ENCODE measurements around the gene ATG16L1.

The ATG16L1 gene

GRCh38 chr2:233211548-233211895, 40.0 kb upstream of the ATG16L1 start:
- WGBS, 2 experiments, result 90 to 92% methylated on average over 3 of the region's 3 CpGs
- Histone ChIP-seq H3K9me3 (ENCODE audit: control insufficient read depth, low read length) (no peaks in the 10 kb centered on the region), H3K27ac (ENCODE audit: insufficient read depth, low read depth, low read length, poor library complexity, severe bottlenecking) (no peak overlapping the region), H3K4me3 (ENCODE audit: insufficient read depth, low read depth, low read length) (no peak overlapping the region), H3K36me3 (ENCODE audit: control insufficient read depth, insufficient read depth, low read length) (no peaks in the 10 kb centered on the region), H3K4me1 (ENCODE audit: control insufficient read depth, insufficient read depth, low read length) (peaks cover 8% of the 10 kb centered on the region), H3K27me3 (ENCODE audit: control insufficient read depth, insufficient read depth, low read length, poor library complexity, severe bottlenecking) (no peaks in the 10 kb centered on the region)

- WGBS, 2 experiments, result 94 to 95% methylated on average over 15 of the region's 15 CpGs
- peaks cover 8% of the 10 kb centered on the region for H3K4me1 ChIP-seq (ENCODE audit: control insufficient read depth, insufficient read depth, low read length)
- H3K9me3 ChIP-seq (ENCODE audit: control insufficient read depth, low read length), result no peaks in the 10 kb centered on the region
- H3K27me3 ChIP-seq (ENCODE audit: control insufficient read depth, insufficient read depth, low read length, poor library complexity, severe bottlenecking), result no peaks in the 10 kb centered on the region
- H3K36me3 ChIP-seq (ENCODE audit: control insufficient read depth, insufficient read depth, low read length), result no peaks in the 10 kb centered on the region
- no peak overlapping the region for H3K4me3 ChIP-seq (ENCODE audit: insufficient read depth, low read depth, low read length)
- no peak overlapping the region for H3K27ac ChIP-seq (ENCODE audit: insufficient read depth, low read depth, low read length, poor library complexity, severe bottlenecking)
Measured at GRCh38 chr2:233213011-233213410, 38.5 kb upstream of the ATG16L1 start.

GRCh38 chr2:233213975-233214374, 37.5 kb upstream of the ATG16L1 start:
- H3K4me3 ChIP-seq (ENCODE audit: insufficient read depth, low read depth, low read length), result no peak overlapping the region
- H3K27me3 ChIP-seq (ENCODE audit: control insufficient read depth, insufficient read depth, low read length, poor library complexity, severe bottlenecking), result no peaks in the 10 kb centered on the region
- 86 to 87% methylated on average over 6 of the region's 6 CpGs for WGBS, 2 experiments
- peaks cover 6% of the 10 kb centered on the region for H3K4me1 ChIP-seq (ENCODE audit: control insufficient read depth, insufficient read depth, low read length)
- no peak overlapping the region for H3K27ac ChIP-seq (ENCODE audit: insufficient read depth, low read depth, low read length, poor library complexity, severe bottlenecking)
- no peaks in the 10 kb centered on the region for H3K36me3 ChIP-seq (ENCODE audit: control insufficient read depth, insufficient read depth, low read length)
- no peaks in the 10 kb centered on the region for H3K9me3 ChIP-seq (ENCODE audit: control insufficient read depth, low read length)

GRCh38 chr2:233217892-233218377, 33.5 kb upstream of the ATG16L1 start:
- no peaks in the 10 kb centered on the region for H3K4me1 ChIP-seq (ENCODE audit: control insufficient read depth, insufficient read depth, low read length)
- WGBS, 2 experiments, result 92% methylated on average over 8 of the region's 8 CpGs
- no peak overlapping the region for H3K4me3 ChIP-seq (ENCODE audit: insufficient read depth, low read depth, low read length)
- no peaks in the 10 kb centered on the region for H3K36me3 ChIP-seq (ENCODE audit: control insufficient read depth, insufficient read depth, low read length)
- no peaks in the 10 kb centered on the region for H3K27me3 ChIP-seq (ENCODE audit: control insufficient read depth, insufficient read depth, low read length, poor library complexity, severe bottlenecking)
- no peaks in the 10 kb centered on the region for H3K9me3 ChIP-seq (ENCODE audit: control insufficient read depth, low read length)
- no peak overlapping the region for H3K27ac ChIP-seq (ENCODE audit: insufficient read depth, low read depth, low read length, poor library complexity, severe bottlenecking)

- no peak overlapping the region for H3K27ac ChIP-seq (ENCODE audit: insufficient read depth, low read depth, low read length, poor library complexity, severe bottlenecking)
- H3K27me3 ChIP-seq (ENCODE audit: control insufficient read depth, insufficient read depth, low read length, poor library complexity, severe bottlenecking), result no peaks in the 10 kb centered on the region
- H3K4me1 ChIP-seq (ENCODE audit: control insufficient read depth, insufficient read depth, low read length), result no peaks in the 10 kb centered on the region
- 95 to 96% methylated on average over 6 of the region's 6 CpGs for WGBS, 2 experiments
- H3K9me3 ChIP-seq (ENCODE audit: control insufficient read depth, low read length), result no peaks in the 10 kb centered on the region
- H3K36me3 ChIP-seq (ENCODE audit: control insufficient read depth, insufficient read depth, low read length), result no peaks in the 10 kb centered on the region
- H3K4me3 ChIP-seq (ENCODE audit: insufficient read depth, low read depth, low read length), result no peak overlapping the region
Measured at GRCh38 chr2:233218836-233219235, 32.6 kb upstream of the ATG16L1 start.

- WGBS, 2 experiments, result 100% methylated on average over 1 of the region's 1 CpG
- H3K9me3 ChIP-seq (ENCODE audit: control insufficient read depth, low read length), result no peaks in the 10 kb centered on the region
- H3K4me3 ChIP-seq (ENCODE audit: insufficient read depth, low read depth, low read length), result no peak overlapping the region
- H3K27me3 ChIP-seq (ENCODE audit: control insufficient read depth, insufficient read depth, low read length, poor library complexity, severe bottlenecking), result no peaks in the 10 kb centered on the region
- no peaks in the 10 kb centered on the region for H3K36me3 ChIP-seq (ENCODE audit: control insufficient read depth, insufficient read depth, low read length)
- no peak overlapping the region for H3K27ac ChIP-seq (ENCODE audit: insufficient read depth, low read depth, low read length, poor library complexity, severe bottlenecking)
- no peaks in the 10 kb centered on the region for H3K4me1 ChIP-seq (ENCODE audit: control insufficient read depth, insufficient read depth, low read length)
Measured at GRCh38 chr2:233219848-233220247, 31.6 kb upstream of the ATG16L1 start.

GRCh38 chr2:233221378-233222063, 30.0 kb upstream of the ATG16L1 start:
- Histone ChIP-seq H3K27me3 (ENCODE audit: control insufficient read depth, insufficient read depth, low read length, poor library complexity, severe bottlenecking) (no peaks in the 10 kb centered on the region), H3K4me3 (ENCODE audit: insufficient read depth, low read depth, low read length) (no peak overlapping the region), H3K4me1 (ENCODE audit: control insufficient read depth, insufficient read depth, low read length) (no peaks in the 10 kb centered on the region), H3K27ac (ENCODE audit: insufficient read depth, low read depth, low read length, poor library complexity, severe bottlenecking) (no peak overlapping the region), H3K36me3 (ENCODE audit: control insufficient read depth, insufficient read depth, low read length) (no peaks in the 10 kb centered on the region), H3K9me3 (ENCODE audit: control insufficient read depth, low read length) (no peaks in the 10 kb centered on the region)
- 94 to 95% methylated on average over 2 of the region's 2 CpGs for WGBS, 2 experiments

GRCh38 chr2:233223059-233223894, 28.2 kb upstream of the ATG16L1 start:
- no peaks in the 10 kb centered on the region for H3K36me3 ChIP-seq (ENCODE audit: control insufficient read depth, insufficient read depth, low read length)
- 94 to 96% methylated on average over 13 to 14 of the region's 14 CpGs for WGBS, 2 experiments

GRCh38 chr2:233225230-233226068, 26.0 kb upstream of the ATG16L1 start:
- Histone ChIP-seq H3K9me3 (ENCODE audit: control insufficient read depth, low read length) (no peaks in the 10 kb centered on the region), H3K27ac (ENCODE audit: insufficient read depth, low read depth, low read length, poor library complexity, severe bottlenecking) (no peak overlapping the region), H3K4me3 (ENCODE audit: insufficient read depth, low read depth, low read length) (no peak overlapping the region), H3K27me3 (ENCODE audit: control insufficient read depth, insufficient read depth, low read length, poor library complexity, severe bottlenecking) (no peaks in the 10 kb centered on the region), H3K36me3 (ENCODE audit: control insufficient read depth, insufficient read depth, low read length) (no peaks in the 10 kb centered on the region), H3K4me1 (ENCODE audit: control insufficient read depth, insufficient read depth, low read length) (no peaks in the 10 kb centered on the region)
- 89 to 90% methylated on average over 5 of the region's 5 CpGs for WGBS, 2 experiments

More at GRCh38 chr2:233223059-233223894, 28.2 kb upstream of the ATG16L1 start:
- H3K4me1 ChIP-seq (ENCODE audit: control insufficient read depth, insufficient read depth, low read length), result no peaks in the 10 kb centered on the region
- no peaks in the 10 kb centered on the region for H3K9me3 ChIP-seq (ENCODE audit: control insufficient read depth, low read length)
- no peak overlapping the region for H3K4me3 ChIP-seq (ENCODE audit: insufficient read depth, low read depth, low read length)
- no peak overlapping the region for H3K27ac ChIP-seq (ENCODE audit: insufficient read depth, low read depth, low read length, poor library complexity, severe bottlenecking)
- no peaks in the 10 kb centered on the region for H3K27me3 ChIP-seq (ENCODE audit: control insufficient read depth, insufficient read depth, low read length, poor library complexity, severe bottlenecking)
